HL-60/S4 treated with phorbol 12-myristate 13-acetate at 8.2 ng/mL for 4 days and 3 days (cell line): ENCODE data around the gene SLC37A1.

Experiments
- in situ Hi-C: fragments of 300-500 bp; cut with MboI; formaldehyde crosslinking; loops from 2 replicates; pipeline ENCODE4 v1.15.0; 2022; ENCODE audit warnings: low sequenced_read_pairs

The SLC37A1 gene

DNA sequence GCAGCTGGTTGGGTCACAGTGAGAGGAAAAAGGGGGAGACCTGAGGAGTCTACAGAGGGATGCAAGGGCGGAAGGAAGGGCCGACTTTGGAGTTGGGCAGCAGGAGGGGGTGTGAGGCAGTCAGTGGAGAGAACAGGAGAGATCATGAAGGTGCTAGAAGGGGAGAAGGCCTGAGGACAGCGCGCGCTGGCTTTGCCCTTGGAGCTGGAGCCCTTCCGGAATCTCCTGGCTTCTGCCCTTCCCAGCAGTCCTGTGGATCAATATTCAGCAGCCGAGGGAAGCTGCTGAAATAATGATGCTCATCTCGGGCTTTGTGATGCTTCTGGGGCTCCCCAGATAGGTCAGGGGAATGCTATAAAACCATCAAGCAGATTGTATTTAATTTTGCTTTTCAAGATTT lies 26.7 kb downstream of the SLC37A1 start:
- in situ Hi-C loops: no loop called here

DNA sequence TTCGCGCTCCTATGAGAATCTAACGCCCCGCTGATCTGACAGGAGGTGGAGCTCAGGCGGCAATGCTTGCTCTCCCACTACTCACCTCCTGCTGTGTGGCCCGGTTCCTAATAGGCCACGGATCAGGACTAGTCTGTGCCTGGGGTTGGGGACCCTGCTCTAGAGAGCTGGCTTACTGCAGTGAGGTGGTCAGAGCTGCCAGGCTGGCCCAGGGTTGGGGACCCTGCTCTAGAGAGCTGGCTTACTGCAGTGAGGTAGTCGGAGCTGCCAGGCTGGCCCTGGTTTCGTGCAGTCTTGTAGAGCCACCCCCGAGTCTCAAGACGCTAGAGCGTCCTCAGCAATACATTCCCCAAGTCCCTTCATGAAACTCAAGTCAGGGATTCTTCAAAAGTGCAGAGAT lies 27.5 kb downstream of the SLC37A1 start:
- in situ Hi-C loops: no loop called here

DNA sequence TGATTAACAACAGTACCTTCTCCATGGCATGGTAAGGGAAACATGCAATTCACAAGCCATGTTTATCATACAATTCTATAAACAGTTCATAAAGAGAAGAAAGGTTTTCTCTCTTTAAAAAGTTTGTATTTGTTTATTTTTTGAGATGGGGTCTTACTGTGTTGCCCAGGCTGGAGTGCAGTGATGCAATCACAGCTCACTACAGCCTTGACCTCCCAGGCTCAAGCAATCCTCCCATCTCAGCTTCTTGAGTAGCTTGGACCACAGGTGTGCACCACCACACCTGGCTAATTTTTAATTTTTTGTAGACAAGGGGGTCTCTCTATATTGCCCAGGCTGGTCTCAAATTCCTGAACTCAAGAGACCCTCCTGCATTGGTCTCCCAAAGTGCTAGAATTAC lies 28.0 kb downstream of the SLC37A1 start:
- in situ Hi-C loops: no loop called here

DNA sequence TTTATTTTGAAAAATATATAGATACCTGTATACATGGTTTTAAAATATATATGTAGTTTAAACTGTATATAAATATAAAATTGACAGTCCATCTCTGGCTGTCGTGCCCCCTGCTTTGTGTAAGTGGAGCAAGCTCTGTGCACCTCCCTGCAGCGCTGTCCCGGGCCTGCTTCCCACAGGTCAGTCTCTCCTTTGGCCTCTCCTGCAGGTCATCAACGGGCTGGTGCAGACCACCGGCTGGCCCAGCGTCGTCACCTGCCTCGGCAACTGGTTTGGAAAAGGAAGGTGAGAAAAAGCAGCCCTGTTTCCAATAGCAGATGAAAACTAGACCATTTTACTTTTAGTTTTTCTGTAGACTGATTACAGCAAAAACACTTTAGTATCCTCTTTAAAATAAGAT lies 28.5 kb downstream of the SLC37A1 start:
- in situ Hi-C loops: no loop called here

DNA sequence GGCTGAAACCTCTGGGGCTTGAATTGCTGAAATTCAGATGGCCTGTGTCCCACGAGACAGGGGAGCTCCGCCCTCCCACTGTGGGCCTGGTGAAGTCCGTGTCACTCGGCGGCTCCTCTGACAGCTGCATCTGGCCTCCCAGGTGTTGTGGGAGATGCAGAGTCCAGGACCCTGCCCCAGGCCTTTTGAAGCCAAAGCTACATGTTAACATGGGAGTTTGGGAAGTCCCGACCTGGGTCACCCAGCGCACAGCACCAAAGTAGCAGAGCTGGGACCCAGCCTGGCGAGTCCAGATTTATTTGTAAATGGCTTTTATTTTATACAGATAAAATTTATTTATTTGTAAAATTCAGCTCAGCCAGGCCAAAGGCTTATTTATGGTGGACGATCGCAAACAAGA lies 28.9 kb downstream of the SLC37A1 start:
- in situ Hi-C loops: no loop called here

DNA sequence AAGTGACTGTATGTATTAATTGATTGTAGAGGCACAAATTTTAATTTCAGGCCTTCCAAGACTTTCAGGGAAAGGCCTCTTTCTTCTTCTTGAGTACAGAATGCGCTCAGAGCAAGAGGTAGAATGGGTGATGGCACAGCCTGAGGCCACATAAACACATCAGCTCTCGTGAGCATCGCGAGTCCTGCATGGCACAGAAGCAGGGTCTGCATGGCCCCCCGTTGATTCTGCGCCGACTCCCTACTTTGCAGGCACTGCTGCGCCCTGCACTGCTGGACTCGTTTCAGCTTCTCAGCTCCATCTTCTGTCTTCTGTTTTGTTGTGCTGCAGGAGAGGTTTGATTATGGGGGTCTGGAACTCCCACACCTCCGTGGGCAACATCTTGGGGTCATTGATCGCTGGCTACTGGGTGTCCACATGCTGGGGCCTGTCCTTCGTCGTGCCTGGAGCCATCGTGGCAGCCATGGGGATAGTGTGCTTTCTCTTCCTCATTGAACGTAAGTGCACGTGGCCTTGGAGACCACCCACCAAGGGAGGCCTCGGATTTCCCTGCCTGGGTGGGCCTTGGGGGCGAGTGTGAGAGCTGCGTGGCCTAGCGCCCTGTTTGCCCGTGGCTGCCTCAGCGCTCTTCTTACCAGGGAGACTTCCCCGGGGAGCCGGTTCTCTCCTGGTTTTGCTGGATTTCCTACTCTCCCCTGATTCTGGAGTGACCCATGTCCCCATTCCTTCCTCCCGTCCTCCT lies 29.6 kb downstream of the SLC37A1 start:
- in situ Hi-C loops: no loop called here

DNA sequence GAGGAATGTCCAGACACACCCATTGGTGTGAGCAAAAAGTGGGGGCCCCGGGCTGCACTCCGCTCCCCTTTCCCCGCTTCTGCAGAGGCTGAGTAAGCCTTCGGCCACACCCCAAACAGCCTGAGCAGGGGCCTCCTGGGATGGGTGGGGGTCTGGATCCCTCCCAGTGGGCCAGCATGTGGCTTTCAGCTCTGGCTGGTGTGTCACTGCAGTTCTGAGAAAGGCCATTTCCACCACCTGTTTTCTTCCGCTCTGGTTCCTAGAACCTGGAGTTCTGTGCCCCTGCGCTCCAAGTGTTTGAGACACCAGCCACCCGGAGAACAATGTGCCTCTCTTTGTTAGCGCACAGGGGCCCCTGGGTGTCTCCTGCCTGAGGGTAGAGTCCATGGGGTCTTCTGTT lies 30.9 kb downstream of the SLC37A1 start:
- in situ Hi-C loops: no loop called here

DNA sequence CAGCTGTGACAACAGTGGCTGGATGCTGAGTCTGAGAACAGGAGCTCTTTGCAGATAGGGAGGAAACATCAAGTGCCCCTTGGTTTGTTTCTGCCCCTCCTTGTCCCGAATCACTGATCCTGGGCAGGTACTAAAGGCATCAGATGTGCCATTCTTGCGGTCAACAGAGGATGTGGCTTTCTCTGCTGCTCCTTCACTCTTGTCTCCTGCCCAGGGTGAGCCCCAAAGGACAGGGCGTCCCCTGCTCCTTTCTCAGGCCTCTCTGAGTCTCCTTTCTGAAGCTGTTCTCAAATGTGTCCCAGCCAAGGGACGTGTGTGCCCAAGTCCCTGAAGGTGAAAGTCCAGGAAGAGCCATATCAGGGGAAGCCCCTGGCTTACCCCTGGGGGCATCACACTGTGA lies 31.7 kb downstream of the SLC37A1 start:
- in situ Hi-C loops: no loop called here

DNA sequence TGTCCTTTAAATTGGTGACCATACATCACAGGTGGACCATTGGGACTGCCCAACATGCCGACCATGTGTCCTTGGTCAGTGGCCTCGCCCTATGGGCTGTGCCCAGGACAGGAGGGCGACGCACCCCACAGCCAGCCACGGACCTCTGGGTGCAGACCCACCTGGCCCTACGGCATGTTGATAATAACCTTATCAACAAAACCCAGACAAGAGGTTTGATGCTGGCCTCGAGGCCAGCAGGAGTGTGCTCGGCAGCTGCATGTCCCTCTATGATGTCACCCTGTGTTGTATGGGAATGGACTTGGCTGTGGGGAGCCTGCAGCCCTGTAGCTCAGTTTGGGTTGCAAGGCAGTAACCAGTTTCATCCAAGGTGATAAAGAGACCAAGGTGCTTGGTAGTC lies 32.1 kb downstream of the SLC37A1 start:
- in situ Hi-C loops: no loop called here

DNA sequence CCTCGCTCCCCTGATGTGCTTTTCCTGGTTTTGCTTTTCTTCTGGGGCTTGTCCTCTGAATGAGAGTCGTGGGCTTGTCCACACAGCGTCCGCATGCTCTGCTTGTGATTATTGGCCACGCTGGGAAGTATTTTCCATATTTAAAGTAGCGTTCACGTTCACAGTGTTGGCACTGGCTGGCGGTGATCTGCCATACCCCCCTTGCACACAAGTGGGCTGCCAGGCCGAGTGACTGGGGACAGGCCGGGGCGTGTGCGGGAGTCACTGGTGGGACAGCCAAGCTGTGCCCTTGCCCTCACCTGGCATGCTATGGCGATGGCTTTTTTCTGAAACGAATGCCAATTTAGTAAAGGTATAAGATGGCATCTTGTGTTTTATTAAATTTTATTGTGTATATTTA lies 32.8 kb downstream of the SLC37A1 start:
- in situ Hi-C loops: no loop called here

DNA sequence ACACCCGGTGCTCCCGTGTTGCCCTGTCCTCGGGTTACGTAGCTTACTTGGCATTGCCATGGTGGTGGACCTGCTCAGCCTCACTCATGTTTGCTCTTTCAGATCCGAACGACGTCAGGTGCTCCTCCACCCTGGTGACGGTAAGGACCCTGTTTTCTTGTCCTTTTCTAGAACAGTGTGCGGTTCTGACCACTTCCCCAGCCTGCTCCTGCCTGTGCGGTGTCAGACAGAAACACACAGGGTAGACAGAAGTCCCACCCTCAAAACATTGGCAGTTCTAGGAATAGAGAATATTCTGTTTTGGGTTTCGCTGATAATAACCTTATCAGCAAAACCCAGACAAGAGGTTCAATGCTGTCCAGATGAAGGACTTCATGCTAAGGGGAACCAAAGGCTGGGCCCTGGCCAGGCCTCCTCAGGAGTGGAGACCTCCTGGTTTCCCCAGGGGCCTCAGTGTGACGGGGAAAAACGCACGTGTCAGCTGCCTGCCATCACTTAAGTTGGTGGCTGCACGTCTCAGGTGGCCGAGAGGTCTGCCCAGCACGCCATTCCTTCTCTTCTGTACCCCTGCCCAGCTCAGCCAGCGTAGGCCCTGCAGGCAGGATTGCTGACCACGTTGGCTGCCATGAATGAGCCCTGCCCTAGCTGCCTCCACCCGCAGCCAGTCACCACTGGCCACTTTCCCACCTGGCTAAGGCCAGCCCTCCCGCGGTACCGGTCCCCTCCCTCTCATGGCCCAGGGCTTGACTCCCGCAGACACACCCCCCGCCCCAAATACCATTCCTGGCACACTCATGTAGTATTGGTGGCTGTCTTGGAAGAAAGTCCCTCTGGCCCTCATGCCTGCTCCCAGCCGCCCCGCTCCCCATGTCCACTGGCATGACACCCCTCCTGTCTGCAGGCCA lies 33.6 kb downstream of the SLC37A1 start:
- in situ Hi-C loops: no loop called here

DNA sequence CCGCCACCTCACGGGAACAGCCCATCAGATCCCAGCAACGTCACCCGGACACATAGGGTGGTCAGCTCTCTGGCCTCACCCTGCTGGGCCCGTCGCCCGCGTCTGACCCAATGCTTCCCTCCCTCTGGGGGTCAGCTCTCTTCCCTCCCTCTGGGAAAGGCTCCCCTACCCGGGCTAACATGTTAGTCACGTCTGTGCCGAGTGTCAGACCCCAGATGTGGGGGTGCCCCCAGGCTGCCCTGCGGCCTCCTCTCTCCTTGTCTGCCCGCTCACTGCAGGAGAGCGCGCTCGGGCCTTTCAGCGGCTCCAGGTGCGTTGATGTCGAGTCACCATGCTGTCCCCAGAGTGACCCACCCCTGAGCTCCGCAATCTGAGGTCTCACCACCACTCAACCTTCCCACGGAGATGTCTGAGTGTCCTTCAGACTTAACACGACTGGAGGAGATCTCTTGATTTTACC lies 34.3 kb downstream of the SLC37A1 start:
- in situ Hi-C loops: no loop called here

DNA sequence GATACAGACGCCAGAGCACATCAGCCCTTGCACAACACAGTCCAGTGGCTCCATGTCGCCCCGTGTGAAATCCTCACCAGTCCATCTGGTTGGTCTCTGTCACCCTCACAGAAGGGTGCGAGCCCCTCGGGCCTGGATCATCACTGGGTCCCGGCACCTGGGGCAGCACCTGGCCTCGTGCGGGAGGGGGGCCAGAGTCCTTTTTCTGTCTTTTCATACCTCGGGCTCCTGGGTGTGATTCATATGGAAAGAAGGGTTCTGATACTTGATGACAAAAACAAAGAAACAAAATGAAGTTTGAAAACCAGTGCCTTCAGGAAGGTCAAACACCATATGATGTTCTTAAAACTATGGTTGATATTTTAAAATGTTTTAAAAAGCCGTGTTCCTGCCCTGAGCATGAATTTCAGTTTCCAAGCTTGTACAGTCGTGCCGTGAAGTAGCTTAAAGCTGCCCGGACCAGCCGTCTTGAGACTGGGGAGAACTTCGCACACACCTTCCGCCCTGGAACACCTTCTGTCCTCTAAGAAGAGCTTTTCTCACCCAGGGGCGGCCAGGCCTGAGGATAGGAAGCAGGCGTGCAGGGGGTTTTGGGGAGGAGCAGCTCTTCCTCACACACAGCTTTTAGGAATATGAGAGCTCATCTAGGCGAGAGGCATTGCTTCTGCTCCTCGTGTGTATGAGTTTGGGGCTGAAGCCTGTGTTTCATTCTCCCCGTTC lies 35.2 kb downstream of the SLC37A1 start:
- in situ Hi-C loops: no loop called here

DNA sequence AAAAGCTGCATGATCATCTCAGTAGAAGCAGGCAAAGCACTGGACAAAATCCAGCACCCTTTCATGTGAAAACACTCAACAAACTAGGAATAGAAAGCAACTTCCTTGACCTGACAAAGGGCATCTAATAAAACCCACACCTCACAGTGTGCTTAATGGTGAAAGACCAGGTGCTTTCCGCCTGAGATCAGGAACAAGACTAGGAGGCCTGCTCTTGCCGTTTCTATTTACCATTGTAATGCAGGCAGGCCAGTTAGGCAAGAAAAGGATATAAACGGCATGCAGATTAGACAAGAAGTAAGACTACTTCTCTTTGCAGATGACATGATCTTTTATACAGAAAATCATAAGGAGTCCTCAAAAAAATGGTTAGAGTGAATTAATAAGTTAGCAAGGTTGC lies 37.2 kb downstream of the SLC37A1 start:
- in situ Hi-C loops: no loop called here

DNA sequence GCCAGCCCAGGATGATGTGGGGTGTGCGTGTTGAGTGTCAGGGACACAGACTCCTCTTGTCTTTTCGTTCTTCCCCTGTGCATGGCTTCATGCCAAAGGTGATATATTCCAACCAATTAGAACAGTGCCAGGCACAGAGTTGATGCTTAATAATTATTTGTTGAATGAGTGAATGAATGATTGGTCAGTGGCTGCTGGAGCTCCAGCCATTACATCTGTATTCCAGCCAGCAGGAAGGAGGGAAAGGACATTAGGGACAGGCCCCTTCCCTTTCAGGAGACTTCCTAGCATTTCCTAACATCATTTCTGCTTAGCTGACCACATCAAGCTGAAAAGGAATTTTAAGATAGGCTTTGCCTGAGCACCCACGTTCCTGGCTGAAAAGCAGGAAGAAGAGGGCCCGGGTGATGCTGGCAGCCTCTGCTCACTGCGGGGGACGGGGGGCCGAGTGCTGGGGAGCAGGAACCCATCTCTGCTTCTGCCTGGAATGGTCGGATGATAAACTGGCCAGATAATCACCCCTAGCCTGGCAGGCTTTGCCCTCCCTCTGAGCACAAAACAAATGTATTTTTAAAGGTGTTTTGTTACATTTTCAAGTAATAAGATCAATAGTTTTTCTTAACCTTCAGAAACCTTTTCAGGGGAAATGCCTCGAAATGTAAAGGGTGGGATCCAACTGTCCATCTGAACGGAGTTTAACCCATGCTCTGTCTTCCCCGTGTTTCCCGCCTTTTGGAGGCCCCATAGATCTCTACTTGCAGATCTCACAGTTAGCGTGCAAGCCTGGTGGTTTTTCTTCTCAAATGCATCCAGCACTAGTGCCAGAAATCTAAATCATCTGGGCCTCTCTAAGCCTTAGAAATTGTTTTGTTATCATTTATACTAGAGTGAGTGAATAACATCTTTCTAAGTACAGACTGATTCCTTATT lies 39.0 kb downstream of the SLC37A1 start:
- in situ Hi-C loops: no loop called here

DNA sequence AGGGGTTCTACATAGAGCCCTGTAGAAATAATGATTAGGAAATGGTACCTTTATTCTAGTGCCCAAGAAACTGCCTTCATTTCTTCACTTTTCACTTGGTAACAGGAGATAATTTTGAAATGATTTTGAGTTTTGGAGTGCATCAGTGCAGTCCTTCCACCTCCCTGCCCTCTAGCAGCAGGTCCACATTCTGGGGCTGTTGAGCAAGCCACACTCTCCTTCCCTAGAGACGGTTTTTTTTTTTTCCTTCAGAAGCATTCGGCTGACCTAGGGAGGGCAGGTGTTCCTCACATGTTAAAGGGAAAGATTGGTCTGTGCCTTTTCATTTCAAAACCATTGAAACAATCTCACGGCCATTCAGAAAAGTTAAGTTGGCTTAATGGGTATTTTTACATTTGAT lies 39.8 kb downstream of the SLC37A1 start:
- in situ Hi-C loops: no loop called here

DNA sequence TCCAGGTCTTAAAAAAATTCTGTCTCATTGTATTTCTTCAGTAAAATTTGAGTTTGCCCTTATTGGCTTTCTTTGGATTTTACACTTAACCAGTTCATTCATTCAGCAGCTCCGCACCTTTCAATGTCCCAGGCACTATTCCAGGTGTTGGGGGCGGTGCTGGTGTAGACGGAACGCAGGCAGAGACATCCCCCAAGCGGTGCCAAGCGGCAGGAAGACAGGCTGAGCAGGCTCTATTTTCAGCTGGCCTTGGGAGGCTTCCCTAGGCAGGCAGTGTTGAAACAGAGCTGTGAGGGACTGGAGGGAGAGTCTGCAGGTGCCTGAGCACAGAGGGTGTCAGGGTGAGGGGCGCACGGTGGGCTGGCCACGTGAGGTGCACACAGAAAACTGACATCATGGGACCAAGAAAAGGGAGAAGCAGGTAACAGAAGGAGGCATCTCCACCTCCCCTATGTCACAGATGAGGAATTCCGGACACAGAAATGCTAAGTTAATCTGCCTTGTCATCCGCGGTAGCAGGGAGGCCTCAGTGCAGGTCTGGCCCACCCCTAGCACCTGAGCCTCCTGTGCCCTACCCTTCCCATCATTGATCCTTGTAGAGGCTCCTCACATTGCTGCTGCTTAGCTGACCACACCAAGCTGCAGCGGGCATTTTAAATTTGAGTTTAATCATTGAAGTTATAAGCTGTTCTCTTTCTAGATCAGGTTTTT lies 40.8 kb downstream of the SLC37A1 start:
- in situ Hi-C loops: no loop called here

DNA sequence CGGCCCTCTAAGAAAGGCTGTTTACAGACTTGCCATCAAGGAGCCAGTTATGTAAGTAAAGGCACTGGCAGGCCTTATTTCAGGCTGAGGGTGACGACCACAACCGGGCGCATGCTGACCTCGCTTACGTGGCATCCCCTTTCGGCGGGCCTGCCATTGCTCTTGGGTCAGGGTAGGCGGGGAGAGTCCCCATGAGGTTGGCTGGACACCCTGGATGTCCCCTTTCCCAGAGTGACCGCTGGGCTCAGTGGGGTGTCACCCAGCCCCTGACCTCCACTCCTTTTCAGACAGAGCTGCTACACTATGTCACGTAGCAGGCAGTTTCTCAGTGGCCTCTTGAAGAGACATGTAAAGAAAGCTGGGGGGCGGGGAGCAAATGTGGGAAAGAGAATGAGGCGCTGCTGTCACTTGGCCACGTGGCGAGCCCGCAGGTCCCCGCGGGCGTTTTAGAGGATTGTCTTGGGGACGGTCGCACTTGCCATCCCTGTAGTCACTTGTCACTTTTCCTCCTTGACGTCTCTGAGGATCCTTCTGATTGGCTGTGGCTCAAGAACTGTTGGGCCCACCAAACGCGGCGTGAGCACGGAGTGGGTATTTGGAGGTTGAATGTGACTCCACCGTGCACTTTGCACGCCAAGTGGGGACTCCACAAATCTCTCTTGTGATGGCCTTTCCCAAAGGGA lies 42.2 kb downstream of the SLC37A1 start:
- in situ Hi-C loops: no loop called here

DNA sequence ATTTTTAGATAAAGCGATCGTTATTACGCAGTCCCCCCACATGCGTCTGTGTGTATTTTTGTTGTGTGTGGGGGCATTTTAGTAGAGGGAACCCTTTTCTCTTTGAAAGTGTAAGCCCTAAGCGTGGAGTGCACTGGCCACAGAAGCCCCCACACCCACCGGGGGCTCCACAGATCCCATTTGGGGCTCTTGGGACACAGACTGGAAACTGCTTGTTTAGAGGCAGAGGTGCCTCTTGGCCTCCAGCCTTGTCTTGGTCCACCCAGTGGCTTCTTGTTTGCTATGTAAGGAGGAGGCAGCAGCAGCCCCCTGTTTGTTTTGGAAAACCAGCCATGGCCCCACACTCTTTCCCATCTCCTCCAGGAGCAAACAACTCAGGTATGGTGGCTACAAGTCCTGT lies 42.8 kb downstream of the SLC37A1 start:
- in situ Hi-C loops: no loop called here
